GM13977 (cell line): ENCODE data around the gene APOBEC2.

Experiments
- DNase-seq: peaks from one replicate; pipeline ENCODE4 v3.0.0; 2012; ENCODE audit warnings: low spot score
- CTCF ChIP-seq: IDR thresholded peaks from 2 replicates; pipeline ENCODE4 v1.5.1; 2012; ENCODE audit warnings: mild to moderate bottlenecking, control low read depth; ENCODE audit not compliant: insufficient read depth; ENCODE audit errors: extremely low read depth, missing control alignments
- in situ Hi-C: fragments of 300-500 bp; cut with MboI; formaldehyde crosslinking; loops from one replicate; pipeline ENCODE4 v1.12.0; 2022; ENCODE audit warnings: low sequenced_read_pairs, low pct_unique_long_range_greater_than_20kb, mixed read lengths, inconsistent platforms; ENCODE audit not compliant: unreplicated experiment

APOBEC2 gene

GRCh38 chr6:41056768-41057490 is 3.9 kb downstream of the APOBEC2 start:
- DNase-seq = no peak
- in situ Hi-C loops = no loop called here

GRCh38 chr6:41058783-41059181 is 5.8 kb downstream of the APOBEC2 start:
- in situ Hi-C loops = no loop called here
- no peak for DNase-seq
- TF ChIP-seq CTCF = no peak

More at GRCh38 chr6:41056768-41057490, 3.9 kb downstream of the APOBEC2 start:
- TF ChIP-seq CTCF = no peak

- DNase-seq = no peak
- in situ Hi-C loops = no loop called here
- TF ChIP-seq CTCF = no peak
Measured at GRCh38 chr6:41059556-41059955, 6.6 kb downstream of the APOBEC2 start.

GRCh38 chr6:41061196-41061726 is 8.3 kb downstream of the APOBEC2 start:
- TF ChIP-seq CTCF = no peak
- in situ Hi-C loops = no loop called here
- DNase-seq = no peak

- DNase-seq = no peak
- TF ChIP-seq CTCF = no peak
- in situ Hi-C loops = no loop called here
Measured at GRCh38 chr6:41062056-41062455, 9.1 kb downstream of the APOBEC2 start.

GRCh38 chr6:41063884-41064285 is 10.9 kb downstream of the APOBEC2 start:
- DNase-seq = no peak
- no peak for TF ChIP-seq CTCF
- in situ Hi-C loops = no loop called here

GRCh38 chr6:41064841-41065240 is 11.8 kb downstream of the APOBEC2 start:
- no peak for DNase-seq
- TF ChIP-seq CTCF = no peak
- in situ Hi-C loops = no loop called here
